Measurements from ENCODE around the gene RAB20.

GRCh38 chr13:110536006-110536693 is 25.4 kb downstream of the RAB20 start:
- TF ChIP-seq CTCF (IDR thresholded peaks at IDR 0.05; ENCODE audit: poor library complexity, severe bottlenecking), result no peak
- no peak for TF ChIP-seq TAF1 (IDR thresholded peaks at IDR 0.05; ENCODE audit: low read depth)
